HFFc6 (cell line): ENCODE measurements around the gene ZNF786. TPM values are rescaled to one million over a fixed set of nuclear protein-coding genes. Genes with fewer than 3 reads are reported as not detected.

Source experiments
- DNase-seq: peaks from one replicate; pipeline ENCODE4 v3.0.0-alpha.2; 2018
- H3K27ac Mint-ChIP-seq: 2 replicates; pipeline ENCODE4 v1.8.0; 2020; ENCODE audit warnings: mild to moderate bottlenecking, mixed read lengths
- H3K27me3 Mint-ChIP-seq: 2 replicates; pipeline ENCODE4 v1.8.0; 2021; ENCODE audit warnings: mild to moderate bottlenecking, moderate library complexity, mixed read lengths; ENCODE audit not compliant: insufficient read depth
- H3K36me3 Mint-ChIP-seq: 2 replicates; pipeline ENCODE4 v1.8.0; 2021; ENCODE audit warnings: low read depth, mixed read lengths
- H3K4me1 Mint-ChIP-seq: 2 replicates; pipeline ENCODE4 v1.8.0; 2020; ENCODE audit warnings: low read depth, mixed read lengths
- H3K4me3 Mint-ChIP-seq: 2 replicates; pipeline ENCODE4 v1.8.0; 2020; ENCODE audit warnings: mild to moderate bottlenecking, moderate library complexity, mixed read lengths
- H3K9me3 Mint-ChIP-seq: 2 replicates; pipeline ENCODE4 v1.8.0; 2020; ENCODE audit warnings: mild to moderate bottlenecking, mixed read lengths
- CTCF ChIP-seq: fragments of 200-600 bp; sonication (generic); IDR thresholded peaks from 2 replicates; pipeline ENCODE4 v1.5.0; 2021; ENCODE audit warnings: antibody characterized with exemption, mild to moderate bottlenecking
- total RNA-seq, 6 experiments: library from RNA; stranded (reverse); fragmentation: NEBNext Ultra II Directional; extraction: Animal tissue kit (Norgen Biotek cat#: 25700); gene quantifications; 2 replicates in 1 of 6; 3 replicates in 5 of 6; pipeline ENCODE4 v1.2.3, GENCODE V29; 2021

ZNF786 gene
- total RNA-seq, 6 experiments from 2014 or later: 3.5 to 4.8 (median 3.9) TPM

GRCh38 chr7:149126662-149127266, 36.2 kb upstream of the ZNF786 start:
- H3K4me3 Mint-ChIP-seq: peak overlapping the region; percentile 95
- peak overlapping the region; percentile 96 for H3K27ac Mint-ChIP-seq
- peaks cover 18% of the 10 kb centered on the region for H3K4me1 Mint-ChIP-seq
- peaks cover 25% of the 10 kb centered on the region for H3K36me3 Mint-ChIP-seq
- TF ChIP-seq CTCF: no peak
- DNase-seq: no peak
- peaks cover 6% of the 10 kb centered on the region for H3K9me3 Mint-ChIP-seq
- peaks cover 7% of the 10 kb centered on the region for H3K27me3 Mint-ChIP-seq

GRCh38 chr7:149125863-149126661, 35.5 kb upstream of the ZNF786 start, which contains the start of gene ZNF425:
TSS of gene ZNF425 (minus strand) at chr7:149126324. CDS start at chr7:149126213, 111 bp downstream.
- peaks cover 6% of the 10 kb centered on the region for H3K9me3 Mint-ChIP-seq
- peak; percentile 98 for TF ChIP-seq CTCF
- peak; percentile 82 for DNase-seq
- H3K36me3 Mint-ChIP-seq: peaks cover 21% of the 10 kb centered on the region
- peaks cover 7% of the 10 kb centered on the region for H3K27me3 Mint-ChIP-seq
- H3K4me3 Mint-ChIP-seq: peak within 1 kb of the TSS; percentile 95
- H3K27ac Mint-ChIP-seq: peak within 1 kb of the TSS; percentile 96
- peaks cover 18% of the 10 kb centered on the region for H3K4me1 Mint-ChIP-seq

GRCh38 chr7:149125189-149125862, 34.8 kb upstream of the ZNF786 start:
- peak overlapping the region; percentile 95 for H3K4me3 Mint-ChIP-seq
- peak overlapping the region; percentile 96 for H3K27ac Mint-ChIP-seq
- no peak for TF ChIP-seq CTCF
- H3K27me3 Mint-ChIP-seq: peaks cover 7% of the 10 kb centered on the region
- H3K9me3 Mint-ChIP-seq: no peaks in the 10 kb centered on the region
- H3K4me1 Mint-ChIP-seq: peaks cover 18% of the 10 kb centered on the region
- H3K36me3 Mint-ChIP-seq: peaks cover 14% of the 10 kb centered on the region
- DNase-seq: no peak

GRCh38 chr7:149109969-149110368, 19.5 kb upstream of the ZNF786 start:
- no peak overlapping the region for H3K27ac Mint-ChIP-seq
- H3K4me3 Mint-ChIP-seq: no peak overlapping the region
- no peaks in the 10 kb centered on the region for H3K4me1 Mint-ChIP-seq
- no peak for TF ChIP-seq CTCF
- H3K9me3 Mint-ChIP-seq: no peaks in the 10 kb centered on the region
- no peak for DNase-seq
- 0 out of 2 replicates have a peak, but pooled peaks cover 4% of the 10 kb centered on the region for H3K36me3 Mint-ChIP-seq
- no peaks in the 10 kb centered on the region; the same call in 1 of the 2 replicates for H3K27me3 Mint-ChIP-seq

GRCh38 chr7:149104749-149105148, 14.2 kb upstream of the ZNF786 start:
- H3K36me3 Mint-ChIP-seq: no peaks in the 10 kb centered on the region
- H3K4me1 Mint-ChIP-seq: no peaks in the 10 kb centered on the region
- DNase-seq: no peak
- no peak overlapping the region for H3K4me3 Mint-ChIP-seq
- no peaks in the 10 kb centered on the region; the same call in 1 of the 2 replicates for H3K27me3 Mint-ChIP-seq
- no peak for TF ChIP-seq CTCF
- H3K9me3 Mint-ChIP-seq: no peaks in the 10 kb centered on the region
- no peak overlapping the region for H3K27ac Mint-ChIP-seq
